HG02870 (cell line): ENCODE measurements around the gene MAP7D3.
A peak's percentile ranks its signal among the peaks of the same experiment; 100 is the strongest.
"Not testable (repeated sequence)": the region's sequence is repeated elsewhere in the genome, so short reads cannot be mapped to it uniquely, and the experiment has no call there.

ENCODE experiments used
- ATAC-seq: cut with Tn5 transposase; IDR thresholded peaks from one replicate; pipeline ENCODE4 v1.9.1; 2021; ENCODE audit warnings: mild to moderate bottlenecking, moderate library complexity; ENCODE audit not compliant: unreplicated experiment

The MAP7D3 gene

DNA sequence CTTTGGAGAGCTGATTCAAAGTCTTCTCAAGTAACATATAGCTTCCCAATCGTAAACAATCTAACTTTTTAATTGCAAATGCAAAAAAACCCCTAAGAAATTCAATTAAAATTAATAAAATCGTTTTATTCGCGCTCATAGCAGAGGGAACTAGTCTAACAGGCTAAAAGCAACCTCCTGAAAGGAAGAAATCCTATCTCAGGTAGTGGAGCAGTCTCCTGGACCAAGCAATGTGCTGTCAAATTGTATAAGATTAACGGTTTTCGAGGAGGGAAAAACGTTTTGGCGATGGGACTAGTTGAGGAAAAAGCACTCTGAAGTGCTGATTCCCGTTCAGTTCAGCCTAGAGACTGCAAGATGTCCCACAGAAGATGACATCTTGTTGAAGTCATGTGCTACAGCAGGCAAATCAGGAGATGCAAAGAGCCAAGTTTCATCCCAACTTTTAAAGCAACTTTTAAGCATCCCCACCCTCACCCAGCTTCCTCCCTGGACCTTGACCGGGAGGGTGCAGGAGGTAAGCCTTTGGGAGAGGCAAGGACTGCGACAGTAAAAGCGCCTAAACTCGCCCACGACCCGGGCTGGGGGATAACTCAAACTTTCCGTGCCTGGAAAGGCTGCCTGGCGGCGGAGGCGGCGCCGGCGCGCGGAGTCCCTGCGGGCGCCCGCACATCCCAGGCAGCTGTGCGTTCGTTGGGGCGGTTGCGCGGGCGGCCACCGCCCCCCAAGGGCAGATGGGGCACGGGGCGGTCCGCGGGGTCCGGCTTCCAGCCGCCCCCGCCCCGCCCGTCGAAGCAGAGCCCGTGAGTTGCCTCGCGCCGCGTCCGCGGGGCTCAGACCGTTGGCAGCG lies 784 bp downstream of the MAP7D3 start:
- peak; percentile 25 for ATAC-seq

DNA sequence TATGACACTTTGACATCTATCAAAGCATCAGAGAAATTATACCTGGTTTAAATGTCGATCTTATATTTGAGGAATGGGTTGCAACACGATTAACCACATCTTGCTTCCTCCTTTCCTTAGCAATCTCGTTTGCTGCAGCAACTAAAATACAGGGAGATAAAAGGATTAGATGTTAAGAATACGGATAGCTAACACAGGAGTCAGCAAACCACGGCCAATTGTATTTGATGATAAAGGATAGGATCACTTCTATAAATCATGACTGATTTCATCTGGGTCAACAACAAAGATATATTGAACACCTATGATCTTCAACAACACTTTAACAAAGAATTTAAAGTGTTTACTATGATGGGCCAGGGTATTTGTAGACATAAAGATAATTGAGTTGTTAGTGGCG lies 5.0 kb downstream of the MAP7D3 start:
- no peak for ATAC-seq

DNA sequence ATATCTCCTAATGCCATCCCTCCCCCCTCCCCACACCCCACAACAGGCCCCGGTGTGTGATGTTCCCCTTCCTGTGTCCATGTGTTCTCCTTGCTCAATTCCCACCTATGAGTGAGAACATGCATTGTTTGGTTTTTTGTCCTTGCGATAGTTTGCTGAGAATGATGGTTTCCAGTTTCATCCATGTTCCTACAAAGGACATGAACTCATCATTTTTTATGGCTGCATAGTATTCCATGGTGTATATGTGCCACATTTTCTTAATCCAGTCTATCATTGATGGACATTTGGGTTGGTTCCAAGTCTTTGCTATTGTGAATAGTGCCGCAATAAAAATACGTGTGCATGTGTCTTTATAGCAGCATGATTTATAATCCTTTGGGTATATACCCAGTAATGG lies 13.4 kb downstream of the MAP7D3 start:
- ATAC-seq, result not testable (repeated sequence)

DNA sequence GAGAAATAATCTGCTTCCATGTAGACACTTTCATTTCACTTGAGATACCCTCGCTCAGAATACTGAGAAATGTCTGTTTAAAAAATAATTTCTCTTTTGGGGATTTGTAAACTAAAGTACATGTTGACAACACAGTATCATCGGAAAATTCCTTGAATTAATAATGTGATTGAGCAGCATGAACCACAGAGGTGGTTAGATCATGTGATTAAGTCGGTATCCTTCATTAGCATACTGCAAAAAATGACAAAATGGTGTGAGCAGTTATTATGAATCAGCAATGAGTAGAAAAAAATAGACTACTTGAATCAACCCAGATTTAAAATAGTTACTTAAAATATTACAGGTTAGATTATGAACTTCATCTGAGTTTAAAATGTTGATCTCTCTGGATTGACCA lies 14.1 kb downstream of the MAP7D3 start:
- ATAC-seq, result no peak

DNA sequence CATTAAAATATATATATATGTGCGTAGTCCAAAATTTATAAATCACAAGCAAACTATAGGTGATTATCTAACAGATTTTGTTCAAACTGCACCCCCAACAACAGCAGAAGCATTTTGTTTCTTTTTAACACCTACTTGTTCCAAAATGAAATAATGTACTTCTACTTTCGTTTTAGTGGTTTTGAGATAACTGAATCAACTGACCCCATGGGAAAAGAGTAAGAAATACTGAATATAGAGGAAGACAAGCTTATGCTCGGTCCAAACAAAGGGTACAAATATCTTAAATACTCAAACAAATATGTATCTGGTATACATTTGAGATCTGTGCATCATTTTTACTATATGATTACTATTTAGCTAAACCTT lies 22.4 kb downstream of the MAP7D3 start:
- no peak for ATAC-seq

DNA sequence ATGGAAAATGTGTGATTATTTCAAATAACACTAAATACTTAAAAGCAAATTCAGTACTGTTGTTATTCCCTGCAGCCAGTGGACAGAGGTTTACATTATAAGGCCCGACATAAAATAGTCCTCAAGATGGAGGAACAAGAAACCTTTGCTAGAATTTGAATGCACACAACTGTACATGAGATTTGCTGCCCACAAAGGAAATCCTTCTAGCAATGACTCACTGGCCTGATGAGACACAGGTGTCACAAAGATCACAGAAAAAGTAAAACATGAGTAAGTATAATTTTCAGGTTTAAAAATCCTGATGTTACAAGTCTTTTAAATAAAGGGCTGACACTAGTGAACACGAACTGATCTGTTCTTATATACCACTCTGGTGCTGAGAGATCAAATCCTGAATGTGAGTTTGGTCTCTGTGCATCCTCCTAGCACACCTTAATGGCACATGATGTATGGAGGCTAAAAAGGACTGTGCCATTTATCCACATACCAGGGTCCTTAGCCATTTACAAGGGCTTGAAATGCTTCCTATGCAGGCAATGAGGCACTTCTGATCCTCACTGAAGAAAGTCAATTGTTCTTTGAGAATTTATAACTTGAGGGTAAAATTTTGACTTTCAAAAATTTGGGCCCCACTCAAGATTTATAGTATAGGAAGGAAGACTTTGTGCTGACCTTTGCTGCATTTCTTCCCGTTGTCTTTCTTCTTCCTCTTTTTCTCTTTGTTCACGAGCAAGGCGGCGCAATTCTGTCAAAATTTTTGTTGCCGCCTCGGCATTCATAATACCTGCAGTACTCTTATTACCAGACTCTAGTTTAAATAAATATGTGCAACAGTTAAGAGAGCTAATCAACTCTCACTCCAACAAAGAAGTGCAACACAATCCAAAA lies 23.0 kb downstream of the MAP7D3 start:
- peak; percentile 86 for ATAC-seq

DNA sequence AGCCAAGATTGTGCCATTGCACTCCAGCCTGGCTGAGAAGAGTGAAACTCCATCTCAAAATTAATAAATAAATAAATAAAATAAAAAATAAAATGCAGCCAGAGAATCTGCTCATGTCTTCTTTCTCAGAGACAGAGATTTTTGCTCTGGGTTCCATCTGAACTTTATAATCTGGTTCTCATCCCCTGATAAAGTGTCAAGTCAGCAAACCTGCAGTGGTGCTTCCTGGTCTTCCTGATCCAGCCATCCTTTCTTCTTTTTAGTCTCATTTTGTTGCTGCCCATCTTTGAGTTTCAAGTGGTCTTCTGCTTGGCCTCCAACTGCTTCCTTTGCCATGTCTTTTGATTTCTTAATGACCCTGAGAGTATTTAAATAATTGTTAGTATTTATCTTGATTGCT lies 24.1 kb downstream of the MAP7D3 start:
- ATAC-seq, result no peak

DNA sequence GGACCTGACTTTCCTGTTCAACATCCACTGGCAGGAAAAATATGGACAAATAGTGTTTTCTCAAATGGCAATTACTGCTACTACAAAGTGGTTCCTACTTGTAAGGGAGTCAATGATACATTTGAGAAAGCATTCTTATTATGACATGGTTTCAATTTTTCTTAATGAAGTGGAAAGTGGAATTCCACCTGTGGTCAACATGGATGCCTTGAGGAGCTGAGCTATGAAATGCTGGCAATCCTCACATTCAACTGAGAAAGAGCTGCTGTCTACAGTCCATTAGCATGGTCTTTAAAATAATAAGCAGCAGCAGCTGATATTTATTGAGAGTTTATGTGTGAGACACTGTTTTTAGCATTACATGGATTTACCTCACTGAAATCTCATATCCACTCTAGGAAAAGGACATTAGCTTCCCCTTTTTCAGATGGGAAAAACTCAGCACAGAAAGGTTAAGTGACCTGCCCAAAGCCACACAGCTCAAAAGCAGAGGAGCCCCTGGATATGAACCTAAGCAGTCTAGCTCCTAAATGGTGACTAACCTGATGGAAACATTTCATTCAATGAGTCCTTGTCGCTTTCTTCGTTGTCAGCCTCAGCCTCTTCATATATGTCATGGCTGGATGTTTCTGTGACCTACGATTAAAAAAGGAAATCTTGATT lies 29.2 kb downstream of the MAP7D3 start:
- ATAC-seq, result no peak

DNA sequence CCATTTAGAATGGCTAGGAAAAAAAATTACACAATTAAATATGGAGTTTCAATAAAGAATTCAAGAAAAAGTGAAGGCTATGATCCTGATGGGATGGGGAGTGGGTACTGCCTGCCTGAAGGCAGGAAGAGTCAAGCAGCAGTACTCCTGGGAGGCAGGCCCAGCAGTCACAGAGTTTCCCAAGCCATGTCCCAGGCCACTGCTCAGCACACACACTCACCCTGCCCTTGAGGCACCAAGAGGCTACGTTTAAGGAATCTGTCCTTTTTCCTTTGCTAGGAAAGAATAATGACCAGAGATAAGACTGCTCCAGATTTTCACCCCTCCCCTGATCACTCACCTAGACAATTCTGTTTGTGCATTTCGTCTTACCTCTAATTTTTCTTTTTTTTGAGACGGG lies 30.2 kb downstream of the MAP7D3 start:
- no peak for ATAC-seq

DNA sequence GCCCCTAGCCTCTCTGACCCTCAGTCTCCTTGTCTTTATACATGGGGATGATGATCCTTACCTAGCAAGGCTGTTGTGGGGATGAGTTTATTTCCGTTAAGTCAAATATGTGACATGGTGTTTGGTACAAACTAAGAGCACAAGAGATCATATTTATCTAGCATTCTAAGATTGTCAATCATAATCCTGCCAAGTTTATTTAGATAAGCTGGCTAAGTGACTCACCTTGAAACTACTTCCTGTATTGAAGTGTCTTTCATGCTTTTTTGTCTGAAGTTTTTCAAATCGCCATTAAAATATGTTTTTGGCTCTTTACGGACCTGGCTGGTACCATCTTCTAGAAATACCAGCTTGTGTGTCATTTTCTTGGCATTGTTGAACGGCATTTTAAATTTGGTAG lies 30.7 kb downstream of the MAP7D3 start:
- ATAC-seq, result no peak

DNA sequence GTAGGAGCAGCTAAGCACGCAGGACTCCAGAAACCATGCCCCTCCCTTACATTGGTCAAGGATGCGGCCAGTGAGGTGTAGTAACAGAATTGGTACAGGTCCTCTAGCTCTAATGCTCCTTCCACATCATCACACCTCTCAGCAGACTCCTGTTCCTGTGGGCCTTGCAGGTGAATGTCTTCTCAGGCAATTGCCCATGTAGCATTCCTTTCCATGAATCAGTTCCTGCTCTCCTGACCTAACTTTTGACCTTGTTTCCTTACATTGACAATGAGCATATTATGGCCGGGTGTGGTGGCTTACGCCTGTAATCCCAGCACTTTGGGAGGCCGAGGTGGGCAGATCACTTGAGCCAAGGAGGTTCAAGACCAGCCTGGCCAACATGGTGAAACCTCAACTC lies 31.3 kb downstream of the MAP7D3 start:
- ATAC-seq, result no peak

DNA sequence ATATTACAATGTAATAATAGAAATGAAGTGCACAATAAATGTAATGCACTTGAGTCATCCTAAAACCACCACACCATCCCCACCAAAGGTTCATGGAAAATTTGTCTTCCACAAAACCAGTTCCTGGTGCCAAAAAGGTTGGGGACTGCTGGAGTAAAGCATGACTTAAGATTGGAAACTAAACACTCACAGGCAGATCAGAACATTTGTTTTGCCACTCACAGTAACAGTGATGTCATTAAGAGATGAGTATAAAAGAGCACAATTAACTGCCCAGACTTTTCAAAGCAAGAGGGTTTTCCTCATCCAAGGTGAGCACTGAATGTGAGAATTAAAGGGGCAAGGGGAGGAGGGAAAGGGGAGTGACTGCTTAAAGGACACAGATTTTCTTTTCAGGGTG lies 35.6 kb downstream of the MAP7D3 start:
- ATAC-seq, result no peak

DNA sequence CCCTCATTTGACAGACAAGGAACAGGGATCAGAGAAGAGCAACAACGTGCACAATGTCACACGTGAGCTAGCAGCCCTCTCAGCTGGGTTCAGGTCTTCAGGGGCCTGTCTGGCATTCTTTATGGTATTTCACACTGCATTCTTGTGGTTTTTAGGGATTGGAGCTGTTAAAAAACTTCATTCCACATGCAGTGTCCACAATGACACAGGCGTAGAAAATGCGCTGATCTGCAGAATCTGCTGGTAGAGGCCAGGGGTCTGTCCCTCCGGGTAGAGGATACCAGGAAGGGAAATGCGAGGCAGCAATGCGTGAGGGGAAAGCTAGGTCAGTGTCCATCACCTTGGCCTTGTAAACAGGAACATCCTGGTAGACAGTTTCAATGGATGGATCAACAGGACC lies 36.6 kb downstream of the MAP7D3 start:
- no peak for ATAC-seq

DNA sequence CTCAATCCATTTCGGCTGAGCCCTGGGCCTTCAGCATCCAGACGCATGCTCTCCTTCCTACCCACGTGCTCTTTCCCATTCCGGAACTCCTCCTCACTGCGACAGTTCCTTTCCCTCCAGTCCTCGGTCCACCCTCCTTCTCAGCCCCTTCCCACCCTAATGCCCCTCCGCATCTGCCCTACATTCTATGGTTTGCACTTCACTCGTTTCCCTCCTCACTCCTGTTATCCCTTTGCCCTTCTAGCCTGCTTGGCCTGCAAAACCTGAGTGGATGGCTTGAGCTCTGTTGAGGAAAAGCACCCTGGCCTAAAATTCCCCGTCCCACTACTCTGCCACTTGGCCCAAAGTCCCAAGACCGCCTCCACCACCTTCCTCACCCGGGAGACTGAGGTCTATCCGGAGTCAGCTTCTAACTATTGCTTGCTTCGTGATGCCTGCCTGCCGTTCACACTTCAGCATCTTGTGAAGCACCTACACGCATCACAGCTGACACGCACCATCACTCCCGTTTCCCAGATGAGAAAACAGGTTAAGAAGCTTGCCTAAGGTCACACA lies 38.6 kb downstream of the MAP7D3 start:
- ATAC-seq, result no peak

DNA sequence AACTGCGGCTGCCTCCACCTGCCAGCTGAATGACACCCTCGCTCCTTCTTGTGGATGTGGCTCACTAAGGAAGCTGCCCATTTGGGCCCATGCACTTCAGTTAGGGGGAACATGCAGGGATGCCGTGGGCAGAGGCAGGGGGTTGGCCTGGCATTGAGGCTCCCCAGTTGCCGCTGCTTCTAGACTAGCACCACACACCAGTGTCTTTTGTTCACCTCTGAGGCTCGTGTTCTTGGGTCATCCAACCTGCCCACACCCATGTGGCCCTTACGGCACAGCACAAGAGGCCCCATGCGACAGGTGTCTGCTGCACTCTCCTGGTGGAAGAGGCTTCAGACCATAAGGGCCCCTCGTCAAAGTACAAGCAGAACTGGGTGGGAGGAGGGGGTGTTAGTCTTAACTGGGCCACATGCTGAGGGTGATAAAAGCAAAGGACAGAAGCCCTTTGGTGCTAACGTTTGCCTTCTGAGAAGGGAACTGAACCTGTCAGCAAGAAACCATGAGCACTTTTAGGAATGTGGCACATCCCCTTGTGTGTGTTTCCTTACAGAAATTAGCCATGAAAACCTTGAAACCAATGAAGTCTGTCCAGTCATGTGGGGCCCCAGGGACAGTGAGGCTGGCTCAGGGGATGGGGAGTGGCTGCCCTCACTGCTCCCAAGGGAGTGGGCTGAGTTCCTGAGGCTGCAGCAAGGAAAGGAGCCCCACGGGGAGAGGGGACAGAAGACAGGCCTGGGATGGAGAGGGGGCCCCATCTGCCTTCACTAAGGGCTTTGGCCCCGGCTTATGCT lies 39.2 kb downstream of the MAP7D3 start:
- ATAC-seq, result no peak

DNA sequence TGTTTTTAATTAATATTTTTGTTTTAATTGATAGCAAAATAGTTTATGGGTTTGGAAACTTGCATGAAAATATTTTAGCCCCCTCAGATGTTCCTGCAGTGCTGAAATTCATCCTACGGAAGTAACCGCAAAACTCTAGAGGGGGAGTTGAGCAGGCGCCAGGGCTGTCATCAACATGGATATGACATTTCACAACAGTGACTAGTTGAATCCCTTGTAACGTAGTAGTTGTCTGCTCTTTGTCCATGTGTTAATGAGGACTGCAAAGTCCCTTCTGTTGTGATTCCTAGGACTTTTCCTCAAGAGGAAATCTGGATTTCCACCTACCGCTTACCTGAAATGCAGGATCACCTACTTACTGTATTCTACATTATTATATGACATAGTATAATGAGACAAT lies 40.4 kb downstream of the MAP7D3 start:
- ATAC-seq, result no peak

DNA sequence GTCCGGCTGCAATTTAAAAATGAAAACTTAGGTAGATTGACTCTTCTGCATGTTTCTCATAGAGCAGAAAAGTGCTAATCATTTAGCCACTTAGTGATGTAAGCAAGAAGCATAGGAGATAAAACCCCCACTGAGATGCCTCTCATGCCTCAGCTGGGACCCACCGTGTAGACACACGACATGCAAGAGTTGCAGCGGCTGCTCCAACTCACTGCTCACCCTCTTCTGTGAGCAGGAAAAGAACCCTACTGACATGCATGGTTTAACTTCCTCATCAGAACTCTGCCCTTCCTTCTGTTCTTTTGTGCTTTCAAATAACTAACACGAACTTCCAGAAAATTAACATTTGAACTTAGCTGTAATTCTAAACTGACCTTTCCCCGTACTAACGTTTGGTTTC lies 41.0 kb downstream of the MAP7D3 start:
- ATAC-seq, result no peak

DNA sequence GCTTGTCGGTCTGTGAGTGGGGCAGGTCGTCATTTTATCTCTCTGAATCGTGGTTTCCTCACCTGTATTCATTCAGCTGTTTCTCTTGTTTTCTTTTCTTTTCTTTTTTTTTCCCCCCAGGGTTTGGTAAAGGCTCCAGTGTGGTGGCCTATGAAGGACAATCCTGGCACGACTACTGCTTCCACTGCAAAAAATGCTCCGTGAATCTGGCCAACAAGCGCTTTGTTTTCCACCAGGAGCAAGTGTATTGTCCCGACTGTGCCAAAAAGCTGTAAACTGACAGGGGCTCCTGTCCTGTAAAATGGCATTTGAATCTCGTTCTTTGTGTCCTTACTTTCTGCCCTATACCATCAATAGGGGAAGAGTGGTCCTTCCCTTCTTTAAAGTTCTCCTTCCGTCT lies 41.4 kb downstream of the MAP7D3 start:
- ATAC-seq, result no peak

DNA sequence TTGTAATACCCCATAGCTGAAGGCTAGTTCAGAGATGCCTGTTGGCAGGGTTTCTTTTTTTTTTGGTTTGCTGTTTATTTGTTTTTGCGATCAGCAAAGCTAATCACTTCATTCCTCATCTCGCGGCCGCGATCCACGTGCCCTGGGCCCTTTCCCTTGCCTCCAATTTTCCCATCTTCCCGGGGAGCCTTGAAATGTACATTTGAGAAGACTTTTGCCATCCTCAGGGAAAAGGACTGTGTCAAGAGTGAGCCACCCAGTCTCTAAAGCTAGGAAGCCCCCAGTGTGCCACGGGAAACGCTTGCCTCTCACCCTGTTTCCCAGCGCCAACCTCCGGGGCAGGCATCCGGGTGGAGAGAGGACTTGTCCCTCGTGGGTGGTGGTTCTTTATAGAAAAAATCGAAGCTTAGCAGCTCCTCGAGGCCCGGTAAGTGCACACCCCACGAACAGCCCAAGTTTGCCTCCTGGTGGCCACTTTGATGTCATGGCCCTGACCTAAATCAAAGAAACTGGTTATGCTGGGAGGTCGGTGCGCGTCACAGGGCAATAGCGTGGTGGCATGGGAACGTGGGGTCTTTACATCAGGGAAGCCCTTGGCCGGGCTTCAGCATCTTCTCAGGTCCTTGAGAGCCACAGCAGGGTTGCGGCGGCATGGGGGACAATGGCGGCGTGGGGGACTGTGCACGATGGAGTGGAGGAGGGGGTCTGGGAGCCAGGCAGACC lies 42.0 kb downstream of the MAP7D3 start:
- no peak for ATAC-seq

DNA sequence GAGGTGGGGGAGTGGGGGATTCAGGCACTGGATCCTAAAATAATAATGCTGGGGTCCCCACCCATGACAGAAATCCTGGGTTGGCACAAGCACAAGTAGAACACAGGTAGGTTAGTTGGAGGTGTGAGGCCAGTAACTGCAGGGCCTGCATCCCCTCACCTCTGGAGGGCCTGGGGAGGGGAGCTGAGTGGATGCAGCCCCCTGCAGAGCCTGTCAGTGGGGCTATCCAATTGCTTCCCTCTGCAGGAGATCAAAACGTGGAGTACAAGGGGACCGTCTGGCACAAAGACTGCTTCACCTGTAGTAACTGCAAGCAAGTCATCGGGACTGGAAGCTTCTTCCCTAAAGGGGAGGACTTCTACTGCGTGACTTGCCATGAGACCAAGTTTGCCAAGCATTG lies 43.7 kb downstream of the MAP7D3 start:
- ATAC-seq, result no peak
